ENCODE measurements around the gene OR10H1.
"Not testable (repeated sequence)": the region's sequence is repeated elsewhere in the genome, so short reads cannot be mapped to it uniquely, and the experiment has no call there.

The OR10H1 gene

DNA sequence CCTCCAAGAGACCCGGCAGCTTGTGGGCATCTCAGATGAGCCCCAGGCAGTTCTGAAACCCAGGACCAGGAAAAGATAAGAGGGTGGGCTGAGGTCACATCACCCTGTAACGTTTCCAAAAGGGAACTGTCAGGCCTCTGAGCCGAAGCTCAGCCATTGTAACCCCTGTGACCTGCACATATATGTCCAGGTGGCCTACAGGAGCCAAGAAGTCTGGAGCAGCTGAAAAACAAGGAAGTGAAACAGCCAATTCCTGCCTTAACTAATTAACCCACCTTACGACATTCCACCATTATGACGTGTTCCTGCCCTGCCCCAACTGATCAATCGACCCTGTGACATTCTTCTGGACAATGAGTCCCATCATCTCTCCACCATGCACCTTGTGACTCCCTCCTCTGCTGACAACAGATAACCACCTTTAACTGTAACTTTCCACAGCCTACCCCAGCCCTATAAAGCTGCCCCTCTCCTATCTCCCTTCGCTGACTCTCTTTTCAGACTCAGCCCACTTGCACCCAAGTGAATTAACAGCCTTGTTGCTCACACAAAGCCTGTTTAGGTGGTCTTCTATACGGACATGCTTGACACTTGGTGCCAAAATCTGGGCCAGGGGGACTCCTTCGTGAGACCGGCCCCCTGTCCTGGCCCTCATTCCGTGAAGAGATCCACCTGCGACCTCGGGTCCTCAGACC, 13.3 kb upstream of the OR10H1 start:
- not testable (repeated sequence) for DNase-seq (ENCODE audit: low read depth)

DNA sequence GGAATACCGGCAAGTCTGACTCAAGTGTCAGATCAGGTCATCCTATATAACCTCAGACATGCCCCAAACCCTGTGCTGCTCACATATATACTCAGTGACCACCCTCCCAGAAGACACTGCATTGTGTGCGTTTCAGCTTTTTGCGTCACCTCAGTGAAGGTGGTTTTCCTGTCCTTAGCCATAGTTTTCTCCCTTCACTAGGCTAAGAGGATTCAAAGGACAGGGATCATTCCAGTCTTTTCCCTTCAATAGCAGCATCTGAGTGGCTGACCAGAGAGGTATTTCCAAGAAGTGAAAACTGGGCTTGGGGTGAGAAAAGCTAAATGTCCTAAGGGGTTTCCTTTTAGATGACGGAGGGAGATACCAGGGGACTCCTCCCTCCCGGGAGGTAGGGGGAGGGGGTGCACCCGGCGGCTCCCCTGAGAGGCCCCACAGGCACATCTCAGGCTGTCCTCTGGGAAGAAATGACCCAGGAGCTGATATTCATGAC, 12.7 kb upstream of the OR10H1 start:
- no peak for DNase-seq (ENCODE audit: low read depth)

DNA sequence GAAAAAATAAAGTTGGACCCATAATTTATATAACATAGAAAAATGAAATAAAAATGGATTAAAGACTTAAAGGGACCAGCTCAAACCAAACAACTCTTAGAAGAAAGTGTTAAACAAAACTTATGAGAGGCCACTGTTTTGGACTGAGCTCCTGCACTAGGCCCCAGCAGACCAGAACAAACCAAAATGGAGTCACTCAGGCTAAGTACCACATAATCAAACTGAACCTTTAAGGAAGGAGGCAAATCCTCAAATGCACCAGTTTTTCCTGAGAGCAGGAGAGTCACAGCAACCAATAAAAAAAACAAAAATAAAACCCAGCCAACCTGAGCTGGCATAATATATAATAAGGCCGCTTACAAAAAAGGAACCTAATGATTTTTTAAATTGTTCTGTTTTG, 10.3 kb upstream of the OR10H1 start:
- no peak for DNase-seq (ENCODE audit: low read depth)

DNA sequence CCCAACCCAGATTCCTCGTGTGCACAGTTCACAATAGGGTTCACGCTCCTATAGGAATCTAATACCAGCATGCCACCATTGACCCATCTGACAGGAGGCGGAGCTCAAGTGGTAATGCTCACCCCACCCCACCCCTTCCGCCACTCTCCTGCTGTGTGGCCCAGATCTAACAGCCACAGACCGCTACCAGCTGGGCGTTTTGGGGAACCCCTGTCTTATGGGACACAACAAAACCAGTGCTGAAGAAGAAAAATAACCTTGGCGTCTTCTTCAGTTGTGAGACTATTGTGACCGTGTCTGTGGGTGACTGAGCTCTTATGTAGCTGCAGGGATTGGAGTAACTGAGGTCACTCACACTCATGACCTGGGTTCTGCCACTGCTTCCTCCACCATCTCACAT, 5.2 kb upstream of the OR10H1 start:
- no peak for DNase-seq (ENCODE audit: low read depth)

DNA sequence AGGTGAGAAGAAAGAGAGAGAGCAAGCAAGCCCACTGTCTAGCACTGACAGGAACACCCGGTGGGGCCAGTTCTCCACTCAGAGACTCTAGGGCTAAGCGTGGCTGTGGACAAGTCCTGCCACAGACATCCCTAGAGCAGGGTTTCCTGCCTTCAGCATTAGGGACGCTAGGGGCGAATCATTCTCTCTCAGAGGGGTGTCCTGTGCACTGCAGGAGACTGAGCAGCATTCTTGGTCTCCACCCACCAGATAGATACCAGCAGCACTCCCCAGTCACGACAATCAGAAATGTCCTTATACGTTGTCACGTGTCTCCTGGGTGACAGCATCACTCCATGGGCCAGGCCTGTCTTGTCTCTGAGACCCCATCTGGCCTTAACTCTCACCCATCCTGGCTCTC, 1.5 kb downstream of the OR10H1 start:
- no peak for DNase-seq (ENCODE audit: low read depth)

DNA sequence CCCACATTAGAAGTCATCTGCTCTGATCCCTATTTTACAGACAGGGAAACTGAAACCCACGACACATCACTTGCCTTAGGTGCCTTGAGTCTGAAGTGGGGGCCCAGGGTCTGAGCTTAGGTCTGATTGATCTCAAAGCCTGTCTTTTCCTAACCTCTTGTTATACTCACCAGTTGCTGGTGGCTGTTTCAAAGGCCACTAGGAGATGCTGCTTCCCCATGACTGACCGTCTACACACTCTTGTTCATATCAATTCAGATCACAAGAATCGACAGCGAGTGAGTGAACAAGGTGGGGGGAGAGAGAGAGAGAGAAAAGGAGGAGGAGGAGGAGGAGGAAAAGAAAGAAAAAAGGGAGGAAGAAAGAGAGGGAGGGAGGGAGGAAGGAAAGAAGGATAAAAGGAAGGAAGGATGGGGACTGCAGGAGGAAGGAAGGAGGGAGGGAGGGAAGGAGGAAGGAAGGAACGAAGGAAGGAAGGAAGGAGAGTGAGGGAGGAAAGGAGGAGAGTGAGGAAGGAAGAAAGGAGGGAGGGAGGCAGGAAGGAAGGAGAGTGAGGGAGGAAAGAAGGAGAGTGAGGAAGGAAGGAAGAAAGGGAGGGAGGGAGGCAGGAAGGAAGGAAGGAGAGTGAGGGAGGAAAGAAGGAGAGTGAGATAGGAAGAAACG, 3.3 kb downstream of the OR10H1 start:
- no peak for DNase-seq (ENCODE audit: low read depth)

DNA sequence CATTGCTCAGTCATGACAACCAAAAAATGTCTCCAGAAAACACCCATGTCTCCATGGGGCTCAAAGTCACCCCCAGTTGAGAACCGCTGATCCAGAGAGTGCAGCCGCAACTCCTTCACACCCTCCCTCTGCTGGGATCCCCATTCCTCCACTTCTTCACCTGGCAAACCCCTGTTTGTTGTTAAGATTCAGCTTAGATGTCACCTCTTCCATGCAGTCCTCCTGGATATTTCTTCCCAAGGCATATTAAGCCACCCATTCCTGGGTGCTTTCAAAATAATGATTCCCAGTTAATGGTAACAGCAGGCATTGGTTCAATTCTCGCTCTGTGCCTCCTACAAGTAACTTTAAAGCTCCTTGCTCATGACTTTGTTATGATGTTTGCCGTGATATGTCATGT, 4.0 kb downstream of the OR10H1 start:
- DNase-seq (ENCODE audit: low read depth) = no peak

DNA sequence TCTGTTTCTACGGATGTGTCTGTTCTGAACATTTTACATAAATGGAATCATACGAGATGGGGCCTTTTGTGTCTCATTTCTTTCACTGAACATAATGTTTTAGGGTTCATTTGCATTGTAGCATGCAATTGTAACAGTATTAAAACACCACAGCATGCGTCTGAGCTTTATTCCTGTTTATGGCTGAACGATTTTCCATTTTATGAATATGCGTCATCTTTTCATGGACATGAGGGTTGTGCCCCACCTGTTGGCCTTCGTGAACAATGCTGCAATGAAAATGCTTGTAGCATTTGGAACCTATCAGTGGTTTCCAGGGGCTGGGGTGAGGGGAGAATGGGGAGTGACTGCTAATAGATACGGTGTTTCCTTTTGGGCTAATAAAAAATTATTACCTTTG, 5.1 kb downstream of the OR10H1 start:
- no peak for DNase-seq (ENCODE audit: low read depth)

DNA sequence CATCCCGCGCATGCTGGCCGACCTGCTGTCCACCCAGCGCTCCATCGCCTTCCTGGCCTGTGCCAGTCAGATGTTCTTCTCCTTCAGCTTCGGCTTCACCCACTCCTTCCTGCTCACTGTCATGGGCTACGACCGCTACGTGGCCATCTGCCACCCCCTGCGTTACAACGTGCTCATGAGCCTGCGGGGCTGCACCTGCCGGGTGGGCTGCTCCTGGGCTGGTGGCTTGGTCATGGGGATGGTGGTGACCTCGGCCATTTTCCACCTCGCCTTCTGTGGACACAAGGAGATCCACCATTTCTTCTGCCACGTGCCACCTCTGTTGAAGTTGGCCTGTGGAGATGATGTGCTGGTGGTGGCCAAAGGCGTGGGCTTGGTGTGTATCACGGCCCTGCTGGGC, 21.2 kb downstream of the OR10H1 start:
- not testable (repeated sequence) for DNase-seq (ENCODE audit: low read depth)

DNA sequence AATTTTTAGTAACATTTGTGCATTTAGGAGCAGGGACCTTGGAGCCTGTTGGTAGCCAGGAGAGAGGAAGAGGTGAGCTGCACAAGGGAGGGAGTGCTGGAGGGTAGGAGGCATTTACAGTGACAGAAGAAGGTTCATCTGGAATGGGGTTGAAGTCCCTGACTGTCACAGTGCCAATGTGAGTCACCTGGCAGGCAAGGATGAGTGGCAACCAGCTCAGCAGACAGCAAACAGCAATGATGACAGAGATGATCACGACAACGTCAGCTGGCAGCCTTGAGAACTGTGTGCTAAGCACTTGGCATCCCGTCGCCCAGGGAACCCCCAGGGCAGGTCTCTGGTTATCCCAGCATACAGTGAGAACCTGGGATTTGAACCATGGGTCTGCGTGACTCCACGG, 25.4 kb downstream of the OR10H1 start:
- no peak for DNase-seq (ENCODE audit: low read depth)

DNA sequence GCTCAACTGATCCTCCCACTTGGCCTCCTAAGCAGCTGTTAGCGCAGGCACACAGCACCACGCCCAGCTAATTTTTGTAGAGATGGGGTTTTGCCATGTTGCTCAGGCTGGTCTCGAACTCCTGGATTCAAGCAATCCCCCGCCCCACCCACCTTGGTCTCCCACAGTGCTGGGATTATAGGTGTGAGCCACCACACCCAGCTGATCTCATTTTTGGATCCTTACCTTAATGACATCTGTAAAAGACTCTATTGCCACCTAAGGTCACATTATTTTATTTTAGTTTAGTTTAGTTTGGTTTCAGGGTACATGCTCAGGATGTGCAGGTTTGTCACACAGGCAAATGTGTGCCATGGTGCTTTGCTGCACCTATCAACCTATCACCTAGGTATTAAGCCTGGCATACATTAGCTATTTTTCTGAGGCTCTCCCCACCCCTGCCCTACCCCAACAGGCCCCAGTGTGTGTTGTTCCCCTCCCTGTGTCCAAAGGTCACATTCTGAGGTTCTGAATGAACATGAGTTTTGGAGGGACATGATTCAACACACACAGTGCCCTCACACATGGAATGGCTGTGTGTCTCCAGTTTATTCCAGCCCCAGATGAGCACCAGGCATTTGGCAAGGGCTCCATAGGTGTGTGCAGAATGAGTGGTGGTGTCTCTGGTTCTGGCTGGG, 26.7 kb downstream of the OR10H1 start:
- DNase-seq (ENCODE audit: low read depth) = no peak

DNA sequence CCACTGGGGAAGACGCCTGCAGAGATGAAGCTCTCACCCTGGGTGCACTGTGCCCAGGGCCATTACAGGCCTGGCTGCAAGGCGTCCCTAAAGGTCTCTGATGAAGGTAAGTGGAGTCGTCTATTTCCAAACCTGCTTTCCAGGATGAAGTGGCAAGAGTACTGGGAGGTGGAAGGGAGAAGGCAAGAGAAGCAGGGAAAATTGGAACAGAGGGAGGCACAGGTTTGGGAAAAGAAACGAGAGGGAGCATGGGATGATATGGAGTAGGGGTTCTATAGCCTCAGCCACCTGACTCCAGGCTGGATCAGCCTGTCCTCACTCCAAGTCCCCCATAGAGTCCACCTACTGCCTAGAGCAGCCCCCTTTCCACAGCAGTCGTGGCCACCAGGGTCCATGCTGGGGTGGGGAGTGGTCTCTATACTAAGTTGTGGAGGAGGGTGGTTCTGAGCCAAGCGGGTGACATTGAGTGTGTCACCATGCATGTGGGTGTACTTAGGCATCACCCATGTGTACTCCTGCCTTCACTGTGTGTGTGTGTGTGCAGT, 27.8 kb downstream of the OR10H1 start, which contains the start of gene OR10H5:
TSS of gene OR10H5 (plus strand) at position 51 of the 545 bp plus-strand sequence. CDS start 6,388 bp downstream, outside the sequence.
- no peak for DNase-seq (ENCODE audit: low read depth)

DNA sequence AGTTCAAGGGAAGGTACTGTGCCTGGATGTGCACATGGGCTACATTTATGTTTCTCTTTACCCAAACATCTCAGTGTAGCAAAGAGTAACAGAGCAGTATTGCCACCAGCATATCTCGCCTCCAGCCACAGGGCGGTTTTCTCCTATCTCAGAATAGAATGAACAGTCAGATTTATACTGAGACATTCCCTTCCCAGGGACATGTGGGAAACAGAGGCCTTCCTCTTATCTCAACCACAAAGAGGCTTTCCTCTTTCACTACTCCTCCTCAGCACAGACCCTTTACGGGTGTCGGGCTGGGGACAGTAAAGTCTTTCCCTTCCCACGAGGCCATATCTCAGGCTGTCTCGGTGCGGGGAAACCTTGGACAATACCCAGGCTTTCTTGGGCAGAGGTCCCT, 32.6 kb downstream of the OR10H1 start:
- not testable (repeated sequence) for DNase-seq (ENCODE audit: low read depth)

DNA sequence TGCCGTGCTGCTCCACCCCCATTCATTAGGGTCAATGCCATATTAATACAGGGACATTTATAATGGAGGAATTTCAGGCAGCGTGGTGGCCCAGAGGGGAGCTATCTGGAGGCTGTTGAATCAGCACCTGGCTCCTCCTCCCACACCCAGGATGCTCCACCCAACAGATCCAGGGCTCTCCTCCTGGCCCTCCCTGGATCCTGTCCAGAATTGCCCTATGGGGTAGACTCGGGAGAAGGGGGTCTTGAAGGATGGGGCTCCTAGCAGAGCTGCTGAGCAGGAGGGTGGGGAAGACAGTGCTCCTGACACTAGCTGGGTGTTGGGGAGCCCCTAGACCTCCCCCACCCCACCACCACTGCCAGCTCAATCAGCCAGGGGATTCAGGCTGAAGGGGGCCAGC, 33.3 kb downstream of the OR10H1 start:
- no peak for DNase-seq (ENCODE audit: low read depth)

DNA sequence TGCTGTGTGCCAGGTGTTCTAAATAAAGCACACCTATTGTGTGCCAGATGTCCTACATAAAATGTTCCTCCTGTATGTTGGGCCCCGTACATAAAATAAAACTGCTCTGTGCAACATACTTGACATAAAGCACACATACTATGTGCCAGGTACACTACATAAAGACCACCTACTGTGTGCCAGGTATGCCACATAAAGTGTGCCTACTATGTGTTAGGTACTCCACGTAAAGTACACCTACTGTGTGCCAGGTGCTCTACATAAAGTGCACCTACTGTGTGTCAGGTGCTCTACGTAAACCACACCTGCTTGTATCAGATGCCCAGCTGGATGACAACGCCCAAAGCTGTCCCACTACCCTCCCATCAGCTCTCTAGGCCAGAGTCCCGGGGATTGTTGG, 33.8 kb downstream of the OR10H1 start:
- no peak for DNase-seq (ENCODE audit: low read depth)

DNA sequence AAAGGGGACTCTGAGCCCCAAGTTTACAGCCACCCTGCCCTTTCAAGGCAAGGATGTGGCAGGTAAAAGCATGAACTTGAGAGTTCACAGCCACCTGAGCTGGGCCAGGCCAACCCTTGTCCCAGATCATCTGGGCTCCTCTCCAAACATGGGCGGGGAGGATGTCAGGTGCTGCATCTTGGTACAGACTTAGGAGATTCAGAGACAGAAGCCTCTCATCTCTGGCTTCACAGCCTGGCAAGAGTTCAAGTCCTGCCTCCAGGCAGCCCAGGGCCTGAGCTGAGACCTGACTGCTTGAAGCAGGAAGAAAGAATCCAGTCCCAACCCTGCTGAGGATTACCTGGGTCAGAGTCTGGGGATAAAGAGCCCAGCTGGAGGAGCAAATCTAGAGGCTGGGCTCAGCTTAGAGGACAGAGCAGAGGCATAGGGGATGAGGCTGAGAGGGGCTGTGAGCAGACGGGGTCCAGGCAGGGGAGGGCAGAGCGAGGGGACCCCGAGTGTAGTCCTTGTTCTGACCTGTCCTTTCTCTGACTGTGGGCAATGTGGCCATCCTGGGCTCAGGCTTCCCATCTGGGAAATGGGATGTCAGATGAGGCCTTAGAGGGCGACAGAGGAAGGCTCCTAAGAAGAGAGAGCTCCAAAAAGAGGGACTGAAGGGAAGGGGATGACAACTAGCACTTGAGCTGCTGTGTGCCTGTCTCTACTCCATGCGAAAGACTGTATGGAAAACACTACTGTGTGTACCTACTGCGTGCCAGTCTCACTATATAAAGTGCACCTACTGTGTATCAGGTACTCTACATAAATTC, 34.6 kb downstream of the OR10H1 start:
- no peak for DNase-seq (ENCODE audit: low read depth)

DNA sequence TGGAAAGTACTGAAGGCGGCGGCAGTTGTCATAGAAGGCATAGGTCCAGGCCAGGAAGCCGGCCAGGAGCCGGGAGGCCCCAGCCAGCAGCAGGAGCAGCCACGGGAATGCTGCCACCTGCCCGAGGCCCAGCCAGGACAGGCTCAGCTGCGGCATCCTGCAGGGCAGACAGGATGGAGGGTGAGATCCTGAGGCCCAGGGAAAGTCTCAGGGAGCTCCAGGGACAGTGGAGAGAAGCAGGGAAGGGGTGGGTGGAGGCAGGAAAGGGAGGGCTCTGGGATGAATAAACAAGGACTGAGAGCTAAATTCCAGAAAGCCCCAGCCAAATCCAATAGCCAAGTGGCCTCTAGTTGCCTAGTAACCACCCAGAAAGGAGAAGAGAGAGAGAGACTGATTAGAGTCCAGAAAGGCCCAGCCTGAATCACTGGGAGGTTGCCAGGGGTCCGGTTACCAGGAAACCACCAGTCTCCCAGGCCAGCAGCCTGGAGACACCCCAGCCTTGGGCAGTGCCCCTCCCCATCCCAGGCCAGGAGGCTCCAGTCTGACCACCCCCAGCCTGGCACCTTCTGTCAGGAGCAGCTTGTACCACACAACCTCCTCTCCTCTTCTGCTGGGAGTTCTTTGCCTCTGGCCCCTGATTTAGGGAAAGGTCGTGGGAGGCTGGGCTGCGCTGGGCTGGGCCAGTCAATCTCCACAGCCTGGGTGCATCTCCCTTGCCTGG, 35.5 kb downstream of the OR10H1 start:
- DNase-seq (ENCODE audit: low read depth) = peak; percentile 18

DNA sequence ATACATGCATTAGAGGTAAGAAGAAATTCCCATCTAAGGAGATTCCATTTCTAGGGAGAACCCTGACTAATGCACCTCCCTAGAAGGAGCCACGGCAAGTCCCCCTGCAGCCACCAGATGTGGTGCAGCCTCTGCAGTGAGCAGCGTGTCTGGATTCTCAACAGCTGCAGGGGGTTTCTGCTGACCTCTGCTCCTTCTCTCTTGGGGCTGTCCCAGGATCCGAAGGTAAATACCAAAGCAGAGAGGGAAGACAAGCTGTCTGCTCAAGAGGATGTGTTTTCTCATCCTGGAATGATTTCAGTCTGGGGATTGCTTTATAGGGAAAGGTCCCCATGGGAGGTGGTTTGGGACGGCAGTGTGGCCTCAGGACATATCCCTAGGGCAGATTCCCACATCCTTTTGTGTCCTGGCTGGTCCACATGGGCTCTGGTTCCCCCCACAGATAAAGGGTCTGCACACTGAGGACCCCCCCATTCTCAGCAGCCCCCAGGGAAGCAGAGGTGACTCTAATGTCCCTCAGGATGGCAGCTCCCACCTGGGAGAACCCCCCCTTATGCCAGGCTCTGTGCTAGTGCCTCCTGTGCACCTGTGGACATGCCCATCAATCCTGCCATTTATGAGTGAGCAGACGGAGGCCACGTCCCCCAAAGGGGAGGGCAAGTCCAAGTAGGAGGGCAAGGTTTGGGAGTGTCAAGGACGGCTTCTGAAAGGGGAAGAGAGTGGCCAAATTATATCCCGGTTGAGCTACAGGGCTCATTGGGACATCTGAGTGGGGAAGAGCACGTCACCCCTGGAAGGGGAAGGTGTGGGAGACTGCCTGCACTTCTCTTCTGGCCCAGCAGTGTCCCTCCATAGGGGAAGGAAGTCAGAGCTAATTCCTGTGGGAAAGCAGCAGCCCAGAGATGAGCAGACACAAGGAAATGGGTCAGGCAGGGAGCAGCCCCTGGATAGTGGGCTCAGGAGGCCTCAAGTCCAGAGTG, 38.2 kb downstream of the OR10H1 start:
- DNase-seq (ENCODE audit: low read depth) = no peak

DNA sequence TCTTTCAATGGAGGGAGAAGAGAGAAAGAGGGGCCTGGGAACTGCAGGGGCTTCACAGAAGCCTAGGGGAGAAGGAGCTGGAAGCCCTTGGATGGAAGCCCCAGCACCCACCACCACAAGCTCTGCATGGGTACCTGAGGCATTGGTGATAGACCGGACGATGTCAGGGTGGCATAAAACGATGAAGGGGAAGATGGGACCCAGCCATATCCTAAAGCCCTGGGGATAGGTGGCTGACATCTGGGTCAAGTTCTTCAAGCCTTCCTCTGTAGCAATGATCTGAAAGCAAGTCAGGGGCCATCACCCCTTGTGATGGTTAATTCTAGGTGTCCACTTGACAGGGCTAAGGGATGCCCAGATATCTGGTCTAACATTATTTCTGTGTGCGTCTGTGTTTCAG, 39.2 kb downstream of the OR10H1 start:
- DNase-seq (ENCODE audit: low read depth) = no peak

DNA sequence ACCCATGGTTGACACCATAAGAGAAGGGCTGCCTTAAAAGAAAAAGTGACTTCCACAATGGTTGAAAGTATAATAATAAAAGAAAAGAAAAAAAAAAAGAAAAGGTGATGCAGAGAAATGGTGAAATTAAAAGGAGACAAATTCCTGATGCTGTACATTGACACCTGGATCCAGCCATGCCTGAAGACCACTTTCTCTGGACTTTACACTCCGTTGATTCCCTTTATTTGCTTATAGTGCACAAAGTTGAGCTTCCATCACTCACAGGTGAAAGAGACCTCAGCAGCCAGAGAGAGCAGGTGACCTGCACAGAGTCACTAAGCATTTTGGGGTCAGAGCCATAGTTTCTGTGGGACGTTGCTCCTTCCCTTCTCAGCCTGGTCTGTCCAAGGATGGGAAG, 40.2 kb downstream of the OR10H1 start:
- no peak for DNase-seq (ENCODE audit: low read depth)
